ENCODE measurements around the gene LUM.
A peak's percentile ranks its signal among the peaks of the same experiment; 100 is the strongest.

Gene LUM

DNA sequence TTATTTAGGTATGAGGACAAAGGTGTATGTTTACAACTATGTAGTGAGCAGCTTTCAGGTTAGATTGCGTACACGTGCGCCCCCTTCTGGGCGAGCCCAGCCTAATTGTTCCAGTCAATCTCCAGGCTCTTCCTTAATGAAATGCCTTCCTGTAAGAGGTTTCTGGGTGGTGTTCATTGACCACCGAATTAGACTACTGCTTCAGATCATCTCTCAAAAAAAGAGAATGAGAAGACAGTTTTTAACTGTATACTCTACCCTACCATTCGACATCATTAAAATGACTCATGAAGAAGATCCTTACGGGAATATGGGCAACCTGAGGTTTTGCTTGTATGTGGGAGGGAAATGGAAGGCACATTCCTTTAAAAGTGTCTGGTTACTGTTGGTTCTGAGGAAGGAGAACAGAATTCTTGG, 2.1 kb downstream of the LUM start:
- Histone ChIP-seq H3K4me3 (ENCODE audit: insufficient read length, low read depth) (no peak overlapping the region), H3K4me1 (ENCODE audit: insufficient read depth, insufficient read length) (peaks cover 3% of the 10 kb centered on the region)
- DNase-seq (ENCODE audit: low read depth, low spot score): peak; percentile 57

DNA sequence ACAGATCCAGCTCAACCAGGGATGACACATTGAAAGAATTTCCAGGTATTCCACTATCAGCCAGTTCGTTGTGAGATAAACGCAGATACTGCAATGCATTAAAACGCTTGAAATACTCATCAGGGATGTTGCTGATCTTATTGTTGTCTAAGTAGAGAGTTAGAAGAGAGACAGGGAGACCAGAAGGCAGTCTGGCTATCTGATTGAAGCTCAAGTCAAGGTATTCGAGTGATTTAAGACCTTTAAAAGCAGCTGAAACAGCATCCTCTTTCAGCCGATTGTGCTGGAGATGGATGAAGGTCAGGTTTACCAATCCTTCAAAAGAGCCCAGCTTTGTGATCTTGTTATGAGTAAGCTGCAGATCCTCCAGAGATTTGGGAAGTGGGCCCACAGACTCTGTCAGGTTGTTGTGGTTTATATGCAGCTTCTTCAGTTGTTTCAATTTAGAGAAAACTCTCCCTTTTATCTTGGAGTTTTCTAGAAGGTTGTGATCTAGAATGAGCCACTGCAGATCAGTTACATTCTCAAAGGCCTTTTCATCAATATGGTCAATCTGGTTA, 3.0 kb downstream of the LUM start:
- Histone ChIP-seq H3K4me1 (ENCODE audit: insufficient read depth, insufficient read length) (peaks cover 3% of the 10 kb centered on the region), H3K36me3 (ENCODE audit: insufficient read depth, insufficient read length, low read length) (no peaks in the 10 kb centered on the region), H3K27me3 (ENCODE audit: insufficient read depth, insufficient read length) (no peaks in the 10 kb centered on the region), H3K9me3 (ENCODE audit: insufficient read depth, low read length) (no peaks in the 10 kb centered on the region), H3K4me3 (ENCODE audit: insufficient read length, low read depth) (no peak overlapping the region), H3K9ac (ENCODE audit: insufficient read length, low read depth) (no peak overlapping the region)
- no peak for TF ChIP-seq YY1 (IDR thresholded peaks at IDR 0.05; ENCODE audit: insufficient read depth, insufficient read length)
- no peak for TF ChIP-seq SUZ12 (IDR thresholded peaks at IDR 0.05; ENCODE audit: extremely low read depth, insufficient read depth, insufficient read length)
- TF ChIP-seq ZNF274 (IDR thresholded peaks at IDR 0.05; ENCODE audit: low read depth, low read length): no peak
- no peak for DNase-seq (ENCODE audit: low read depth, low spot score)

More for the DNA sequence above, 2.1 kb downstream of the LUM start:
- TF ChIP-seq ZNF274 (IDR thresholded peaks at IDR 0.05; ENCODE audit: low read depth, low read length) (no peak), SUZ12 (IDR thresholded peaks at IDR 0.05; ENCODE audit: extremely low read depth, insufficient read depth, insufficient read length) (no peak), YY1 (IDR thresholded peaks at IDR 0.05; ENCODE audit: insufficient read depth, insufficient read length) (no peak)
- H3K27me3 ChIP-seq (ENCODE audit: insufficient read depth, insufficient read length): no peaks in the 10 kb centered on the region
- H3K9ac ChIP-seq (ENCODE audit: insufficient read length, low read depth): no peak overlapping the region
- no peaks in the 10 kb centered on the region for H3K9me3 ChIP-seq (ENCODE audit: insufficient read depth, low read length)
- no peaks in the 10 kb centered on the region for H3K36me3 ChIP-seq (ENCODE audit: insufficient read depth, insufficient read length, low read length)

DNA sequence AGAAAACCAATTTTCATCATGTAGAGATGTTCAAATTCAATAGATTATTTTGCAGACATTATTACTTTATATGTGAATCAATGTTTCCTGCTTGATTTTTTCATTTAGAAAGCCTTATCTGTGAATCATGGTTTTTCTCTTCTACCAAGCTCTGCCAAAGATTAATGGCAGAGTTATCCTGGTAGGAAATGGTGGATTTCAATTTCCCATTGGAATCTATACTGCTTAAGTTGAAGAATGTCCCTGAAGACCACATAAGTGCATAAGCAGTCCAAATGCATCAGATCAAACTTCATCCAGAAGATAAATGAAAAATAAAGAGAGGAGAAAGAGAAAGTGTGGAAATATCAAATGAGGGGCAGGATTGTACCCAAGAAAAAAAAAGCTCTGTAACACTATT, 5.0 kb downstream of the LUM start:
- Histone ChIP-seq H3K4me1 (ENCODE audit: insufficient read depth, insufficient read length) (peaks cover 1% of the 10 kb centered on the region), H3K36me3 (ENCODE audit: insufficient read depth, insufficient read length, low read length) (no peaks in the 10 kb centered on the region), H3K9ac (ENCODE audit: insufficient read length, low read depth) (no peak overlapping the region), H3K27me3 (ENCODE audit: insufficient read depth, insufficient read length) (no peaks in the 10 kb centered on the region), H3K9me3 (ENCODE audit: insufficient read depth, low read length) (no peaks in the 10 kb centered on the region), H3K4me3 (ENCODE audit: insufficient read length, low read depth) (no peak overlapping the region)
- DNase-seq (ENCODE audit: low read depth, low spot score): no peak
- no peak for TF ChIP-seq ZNF274 (IDR thresholded peaks at IDR 0.05; ENCODE audit: low read depth, low read length)
- TF ChIP-seq SUZ12 (IDR thresholded peaks at IDR 0.05; ENCODE audit: extremely low read depth, insufficient read depth, insufficient read length): no peak
- no peak for TF ChIP-seq YY1 (IDR thresholded peaks at IDR 0.05; ENCODE audit: insufficient read depth, insufficient read length)

DNA sequence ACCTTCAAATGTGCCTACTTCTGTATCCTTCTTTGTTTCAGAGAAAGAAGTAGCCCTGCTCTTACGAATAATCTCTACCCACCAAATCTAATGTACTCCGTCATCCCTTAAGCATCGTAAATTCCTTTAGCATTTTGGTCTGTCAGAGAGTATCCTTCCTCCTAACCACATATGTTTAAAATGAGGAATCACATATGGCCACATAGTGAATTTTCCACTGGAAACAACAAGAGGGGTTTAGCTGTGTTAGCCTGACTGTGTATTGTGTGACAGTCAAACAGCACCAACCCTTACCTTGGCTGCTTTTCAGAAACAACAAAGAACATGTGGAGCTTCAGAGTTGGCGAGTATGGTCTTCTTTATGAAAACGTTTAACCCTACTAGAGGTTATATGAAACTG, 5.5 kb downstream of the LUM start:
- Histone ChIP-seq H3K4me1 (ENCODE audit: insufficient read depth, insufficient read length) (no peaks in the 10 kb centered on the region), H3K9ac (ENCODE audit: insufficient read length, low read depth) (no peak overlapping the region), H3K4me3 (ENCODE audit: insufficient read length, low read depth) (no peak overlapping the region), H3K36me3 (ENCODE audit: insufficient read depth, insufficient read length, low read length) (no peaks in the 10 kb centered on the region), H3K9me3 (ENCODE audit: insufficient read depth, low read length) (no peaks in the 10 kb centered on the region), H3K27me3 (ENCODE audit: insufficient read depth, insufficient read length) (no peaks in the 10 kb centered on the region)
- TF ChIP-seq SUZ12 (IDR thresholded peaks at IDR 0.05; ENCODE audit: extremely low read depth, insufficient read depth, insufficient read length): no peak
- no peak for TF ChIP-seq ZNF274 (IDR thresholded peaks at IDR 0.05; ENCODE audit: low read depth, low read length)
- TF ChIP-seq YY1 (IDR thresholded peaks at IDR 0.05; ENCODE audit: insufficient read depth, insufficient read length): no peak
- no peak for DNase-seq (ENCODE audit: low read depth, low spot score)

DNA sequence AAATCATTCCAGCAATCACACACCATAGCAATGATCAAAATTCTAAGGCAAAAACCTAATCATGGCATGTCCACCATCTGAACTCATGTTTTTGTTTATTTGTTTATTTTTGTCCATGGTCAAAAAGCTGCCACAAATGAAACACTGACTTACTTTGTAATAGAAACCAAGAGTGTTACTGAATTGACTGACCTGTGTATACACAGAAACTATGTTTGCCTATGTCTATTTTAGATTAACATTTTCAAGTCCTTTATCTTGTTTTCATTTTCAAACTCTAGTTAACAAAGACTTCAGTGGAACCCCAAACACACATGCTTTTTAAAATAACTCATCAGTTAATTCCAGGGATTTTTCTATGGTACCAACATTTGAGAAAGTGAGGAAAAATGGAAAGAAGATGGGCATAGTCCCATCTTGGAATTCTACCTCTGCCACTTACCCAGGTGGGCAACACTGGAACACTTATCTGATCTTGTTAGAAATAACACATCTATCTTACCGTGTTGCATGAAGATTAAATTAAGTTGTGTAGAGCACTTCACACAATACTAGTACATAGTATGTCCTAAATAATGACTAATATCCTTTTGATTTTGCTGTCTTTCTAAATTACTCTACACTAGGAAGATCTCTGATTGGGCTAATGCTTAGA, 6.4 kb downstream of the LUM start:
- TF ChIP-seq YY1 (IDR thresholded peaks at IDR 0.05; ENCODE audit: insufficient read depth, insufficient read length): no peak
- no peak for TF ChIP-seq ZNF274 (IDR thresholded peaks at IDR 0.05; ENCODE audit: low read depth, low read length)
- TF ChIP-seq SUZ12 (IDR thresholded peaks at IDR 0.05; ENCODE audit: extremely low read depth, insufficient read depth, insufficient read length): no peak
- Histone ChIP-seq H3K9me3 (ENCODE audit: insufficient read depth, low read length) (no peaks in the 10 kb centered on the region), H3K4me3 (ENCODE audit: insufficient read length, low read depth) (no peak overlapping the region), H3K4me1 (ENCODE audit: insufficient read depth, insufficient read length) (no peaks in the 10 kb centered on the region), H3K27me3 (ENCODE audit: insufficient read depth, insufficient read length) (no peaks in the 10 kb centered on the region), H3K9ac (ENCODE audit: insufficient read length, low read depth) (no peak overlapping the region), H3K36me3 (ENCODE audit: insufficient read depth, insufficient read length, low read length) (no peaks in the 10 kb centered on the region)
- DNase-seq (ENCODE audit: low read depth, low spot score): no peak

DNA sequence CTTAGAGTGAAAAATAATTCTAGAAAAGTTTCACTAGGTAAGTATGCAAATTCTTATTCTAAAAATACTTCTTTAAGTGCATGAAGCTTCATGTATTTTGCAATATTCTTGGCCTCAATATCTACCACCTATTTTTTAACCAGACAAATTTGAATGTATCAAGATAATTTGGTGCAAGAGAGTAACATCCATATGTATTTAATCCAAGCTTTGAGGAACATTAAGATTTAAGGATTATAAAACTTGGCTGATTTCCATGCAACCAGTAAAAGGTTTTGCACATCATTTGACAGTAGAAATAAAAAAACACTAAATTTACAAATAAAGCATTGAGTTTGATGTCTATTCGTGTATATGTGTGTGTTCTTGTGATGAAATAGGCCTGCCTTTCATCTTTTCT, 7.7 kb downstream of the LUM start:
- no peaks in the 10 kb centered on the region for H3K36me3 ChIP-seq (ENCODE audit: insufficient read depth, insufficient read length, low read length)
- H3K4me1 ChIP-seq (ENCODE audit: insufficient read depth, insufficient read length): no peaks in the 10 kb centered on the region
- H3K9me3 ChIP-seq (ENCODE audit: insufficient read depth, low read length): no peaks in the 10 kb centered on the region
- no peak for DNase-seq (ENCODE audit: low read depth, low spot score)
- H3K27me3 ChIP-seq (ENCODE audit: insufficient read depth, insufficient read length): no peaks in the 10 kb centered on the region
- no peak for TF ChIP-seq YY1 (IDR thresholded peaks at IDR 0.05; ENCODE audit: insufficient read depth, insufficient read length)
- TF ChIP-seq ZNF274 (IDR thresholded peaks at IDR 0.05; ENCODE audit: low read depth, low read length): no peak
- no peak for TF ChIP-seq SUZ12 (IDR thresholded peaks at IDR 0.05; ENCODE audit: extremely low read depth, insufficient read depth, insufficient read length)
- no peak overlapping the region for H3K4me3 ChIP-seq (ENCODE audit: insufficient read length, low read depth)
- no peak overlapping the region for H3K9ac ChIP-seq (ENCODE audit: insufficient read length, low read depth)

DNA sequence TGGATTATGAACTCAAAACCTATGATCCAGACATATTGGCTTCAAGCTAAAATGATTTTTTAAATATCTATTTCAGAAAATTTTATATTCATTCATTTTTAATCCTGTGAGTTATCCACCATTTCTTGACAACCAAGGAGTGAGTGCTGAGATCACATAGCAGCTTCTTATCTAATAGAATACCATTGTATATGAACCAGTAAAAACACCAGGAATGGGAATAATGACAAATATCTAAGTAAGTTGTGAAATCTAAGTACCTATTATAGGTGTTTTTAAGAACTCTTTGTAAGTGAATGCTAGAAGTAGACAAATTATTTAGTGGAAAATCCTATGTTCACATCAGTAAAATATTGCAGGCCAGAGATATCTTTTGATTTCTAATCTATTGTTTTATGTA, 8.2 kb downstream of the LUM start:
- no peak overlapping the region for H3K9ac ChIP-seq (ENCODE audit: insufficient read length, low read depth)
- H3K4me3 ChIP-seq (ENCODE audit: insufficient read length, low read depth): no peak overlapping the region
- DNase-seq (ENCODE audit: low read depth, low spot score): no peak
- no peaks in the 10 kb centered on the region for H3K36me3 ChIP-seq (ENCODE audit: insufficient read depth, insufficient read length, low read length)
- no peaks in the 10 kb centered on the region for H3K27me3 ChIP-seq (ENCODE audit: insufficient read depth, insufficient read length)
- no peak for TF ChIP-seq YY1 (IDR thresholded peaks at IDR 0.05; ENCODE audit: insufficient read depth, insufficient read length)
- TF ChIP-seq ZNF274 (IDR thresholded peaks at IDR 0.05; ENCODE audit: low read depth, low read length): no peak
- TF ChIP-seq SUZ12 (IDR thresholded peaks at IDR 0.05; ENCODE audit: extremely low read depth, insufficient read depth, insufficient read length): no peak
- H3K4me1 ChIP-seq (ENCODE audit: insufficient read depth, insufficient read length): no peaks in the 10 kb centered on the region
- H3K9me3 ChIP-seq (ENCODE audit: insufficient read depth, low read length): no peaks in the 10 kb centered on the region
